Testis (tissue), 2 donors: ENCODE measurements around the gene DDC.

ENCODE experiments used
- CTCF ChIP-seq, 3 experiments: fragments of 450-650 bp in 2 of 3; fragments of 200-600 bp in 1 of 3; sonication (generic) in 1 of 3; IDR thresholded peaks; one replicate each; pipeline ENCODE4 v1.5.1; 2016 to 2019; ENCODE audit warnings: antibody characterized with exemption in 3 of 3, mild to moderate bottlenecking in 2 of 3, moderate library complexity in 1 of 3
- POLR2A ChIP-seq: fragments of 450-650 bp; IDR thresholded peaks from one replicate; pipeline ENCODE4 v1.6.1; 2017; ENCODE audit warnings: antibody characterized with exemption, mild to moderate bottlenecking, moderate library complexity

- TF ChIP-seq CTCF (IDR thresholded peaks at IDR 0.05): no peak
- no peak for TF ChIP-seq POLR2A
These were observed 34.2 kb upstream of the DDC start for GRCh38 chr7:50599385-50599784.
